Frontal cortex (tissue), 4 donors: ENCODE results near the gene TTC5. TPM values are rescaled to one million over a fixed set of nuclear protein-coding genes. Genes with fewer than 3 reads are reported as not detected.
"Not testable (repeated sequence)": the region's sequence is repeated elsewhere in the genome, so short reads cannot be mapped to it uniquely, and the experiment has no call there.

Source experiments
- DNase-seq, 2 donors: peaks; one replicate each; pipeline ENCODE4 v3.0.0; 2012; ENCODE audit warnings: low spot score in 2 of 2
- FAIRE-seq: peaks from 2 replicates; lab custom pipeline; 2012; peaks lifted over from hg19 to GRCh38; lab: Jason Lieb, UNC
- small RNA-seq: library from RNA; depleted of rRNA; stranded (forward); fragments of <200 nt; gene quantifications from one replicate; pipeline ENCODE3, GENCODE V24; 2014
- total RNA-seq: library from RNA; depleted of rRNA; stranded (reverse); fragments of >200 nt; gene quantifications from one replicate; pipeline ENCODE4 v1.2.3, GENCODE V29; 2014
- donor health status: control.
- donor health status: control.
- donor health status: control.

Gene TTC5
- total RNA-seq, 1 donor from 2014 or later = 30.6 TPM

DNA sequence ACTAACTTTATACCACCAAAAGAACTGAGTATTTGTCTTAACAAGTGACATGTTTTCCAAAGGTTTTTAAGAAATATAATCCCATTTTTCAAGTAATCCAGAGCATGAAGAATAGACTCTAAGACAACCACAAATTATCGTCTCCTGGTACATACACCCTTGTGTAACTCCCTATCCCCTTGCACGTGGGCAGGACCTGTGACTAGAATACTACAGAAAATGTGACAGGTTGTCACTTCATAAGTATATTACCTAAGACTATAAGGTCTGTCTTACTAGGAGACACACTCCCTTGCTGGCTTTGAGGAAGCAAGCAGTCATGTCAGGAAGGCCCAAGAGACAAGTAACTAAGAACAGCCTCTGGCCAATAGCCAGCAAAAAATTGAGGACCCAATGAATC, 8.3 kb upstream of the TTC5 start:
- FAIRE-seq (no peak), DNase-seq (no peak)

DNA sequence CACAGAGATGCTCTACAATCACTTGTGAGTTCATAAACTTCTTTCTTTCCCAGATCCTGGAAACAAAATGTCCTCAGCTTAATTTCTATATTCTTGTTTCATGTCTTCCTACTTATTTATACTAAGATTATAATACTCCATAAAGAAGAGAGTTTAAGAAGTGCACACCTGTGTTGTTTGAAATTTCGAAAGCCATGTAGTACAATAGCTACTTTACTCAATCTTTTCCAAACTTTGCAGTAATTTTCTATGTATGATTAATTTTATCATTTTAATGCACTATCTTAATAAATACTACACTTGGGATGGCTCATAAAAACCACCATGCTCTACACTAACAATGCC, 300 bp upstream of the TTC5 start:
- FAIRE-seq = no peak
- DNase-seq = peak in 1 of 2 donors; percentile 16

DNA sequence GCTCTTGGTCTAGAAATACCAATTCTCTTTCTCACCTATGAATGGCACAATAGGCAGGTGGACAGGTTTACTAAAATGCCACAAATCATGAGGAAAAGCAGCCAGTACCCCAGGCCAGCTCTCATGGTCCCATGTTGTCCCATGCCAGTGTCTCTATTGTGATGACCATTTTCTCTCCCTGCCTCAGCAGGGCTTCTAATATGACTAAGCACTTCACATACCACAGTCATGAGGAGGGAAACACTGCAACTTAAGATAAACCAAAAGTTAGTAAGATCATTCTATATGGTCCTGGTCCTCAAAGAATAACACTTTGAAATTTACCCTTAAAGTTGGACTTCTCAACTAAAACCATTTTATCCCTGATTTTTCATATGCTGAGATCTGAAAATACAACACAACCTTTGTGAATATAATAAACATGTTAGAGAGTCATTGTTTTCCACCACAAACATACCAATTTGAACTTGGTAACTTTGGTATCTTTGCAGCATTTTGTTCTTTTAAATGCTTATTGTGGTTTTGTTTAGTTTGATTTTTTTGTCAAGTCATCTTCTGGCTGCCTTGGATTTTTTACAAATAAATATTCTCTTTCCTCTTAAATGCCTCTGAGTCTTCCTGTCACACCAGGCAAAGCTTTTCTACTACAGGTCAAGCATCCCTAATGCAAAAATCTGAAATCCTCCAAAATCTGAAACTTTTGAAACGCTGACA, 3.6 kb downstream of the TTC5 start:
- FAIRE-seq (no peak), DNase-seq (no peak)

DNA sequence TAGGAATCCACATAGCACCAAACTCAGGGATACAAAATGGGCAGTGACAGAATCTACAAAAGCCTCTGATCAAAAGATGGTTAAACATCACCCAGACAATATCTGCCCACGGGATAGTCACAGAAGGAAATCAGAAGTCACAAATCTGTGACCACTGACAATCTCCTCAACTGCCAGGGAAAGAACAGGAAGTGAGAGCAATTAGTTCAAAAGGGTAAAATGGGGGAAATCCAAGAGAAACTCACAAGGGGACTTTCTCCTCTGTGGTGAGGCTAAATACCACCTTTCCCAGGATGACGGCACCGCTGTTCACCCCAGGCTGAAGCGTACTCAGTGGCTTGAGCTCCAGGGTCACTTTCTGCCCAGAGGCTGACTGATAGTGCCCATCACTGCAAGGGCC, 10.7 kb downstream of the TTC5 start:
- no peak for FAIRE-seq
- no peak for DNase-seq

DNA sequence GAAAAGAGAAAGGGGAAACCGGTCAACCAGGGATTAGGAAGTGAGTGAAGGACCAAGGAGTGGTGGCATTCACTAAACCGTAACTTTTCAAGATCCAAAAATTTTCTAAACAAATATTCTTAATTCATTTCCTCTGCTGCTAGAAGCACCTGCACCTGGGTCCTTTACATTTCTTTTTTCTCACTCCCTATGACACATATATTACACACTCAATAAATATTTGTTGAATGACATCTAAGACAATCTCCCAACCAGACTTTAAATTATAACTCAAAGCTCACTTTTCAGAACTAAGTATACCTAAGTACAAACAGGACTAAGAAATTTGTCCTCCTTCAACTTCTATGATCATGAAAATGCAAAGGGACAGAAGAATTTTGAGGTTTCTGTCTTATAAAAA, 11.1 kb downstream of the TTC5 start:
- FAIRE-seq (no peak), DNase-seq (no peak)

DNA sequence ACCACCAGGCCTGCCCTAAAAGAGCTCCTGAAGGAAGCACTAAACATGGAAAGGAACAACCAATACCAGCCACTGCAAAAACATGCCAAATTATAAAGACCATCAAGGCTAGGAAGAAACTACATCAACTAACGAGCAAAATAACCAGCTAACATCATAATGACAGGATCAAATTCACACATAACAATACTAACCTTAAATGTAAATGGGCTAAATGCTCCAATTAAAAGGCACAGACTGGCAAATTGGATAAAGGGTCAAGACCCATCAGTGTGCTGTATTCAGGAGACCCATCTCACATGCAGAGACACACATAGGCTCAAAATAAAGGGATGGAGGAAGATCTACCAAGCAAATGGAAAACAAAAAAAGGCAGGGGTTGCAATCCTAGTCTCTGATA, 23.8 kb downstream of the TTC5 start:
- FAIRE-seq = not testable (repeated sequence)

DNA sequence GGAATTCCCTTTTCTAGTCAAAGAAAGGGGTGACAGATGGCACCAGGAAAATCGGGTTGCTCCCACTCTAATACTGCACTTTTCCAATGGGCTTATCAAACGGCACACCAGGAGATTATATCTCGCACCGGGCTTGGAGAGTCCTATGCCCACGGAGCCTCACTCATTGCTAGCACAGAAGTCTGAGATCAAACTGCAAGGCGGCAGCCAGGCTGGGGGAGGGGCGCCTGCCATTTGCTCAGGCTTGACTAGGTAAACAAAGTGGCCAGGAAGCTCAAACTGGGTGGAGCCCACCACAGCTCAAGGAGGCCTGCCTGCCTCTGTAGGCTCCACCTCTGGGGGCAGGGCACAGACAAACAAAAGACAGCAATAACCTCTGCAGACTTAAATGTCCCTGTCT, 25.5 kb downstream of the TTC5 start:
- FAIRE-seq, DNase-seq: not testable (repeated sequence)

More for the DNA sequence above, 23.8 kb downstream of the TTC5 start:
- not testable (repeated sequence) for DNase-seq

DNA sequence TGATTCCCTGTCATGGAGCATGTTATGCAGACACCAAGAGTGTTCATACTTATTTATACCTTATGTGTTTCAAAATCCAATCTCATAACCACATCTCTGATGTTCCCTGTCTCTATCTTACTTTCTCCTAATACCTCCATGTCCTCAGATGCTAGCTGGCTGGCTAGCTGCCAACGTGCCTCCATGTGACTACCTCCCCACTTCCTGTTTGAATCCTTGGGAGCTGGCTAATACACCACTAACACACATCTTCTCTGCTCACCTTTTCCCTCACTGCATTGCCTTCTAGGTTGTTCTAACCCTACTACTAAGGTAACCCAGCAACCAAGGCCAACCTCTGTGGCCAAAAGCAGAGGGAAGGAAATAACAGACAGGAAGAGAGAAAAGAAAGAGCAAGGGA, 27.3 kb downstream of the TTC5 start:
- DNase-seq (no peak), FAIRE-seq (no peak)

DNA sequence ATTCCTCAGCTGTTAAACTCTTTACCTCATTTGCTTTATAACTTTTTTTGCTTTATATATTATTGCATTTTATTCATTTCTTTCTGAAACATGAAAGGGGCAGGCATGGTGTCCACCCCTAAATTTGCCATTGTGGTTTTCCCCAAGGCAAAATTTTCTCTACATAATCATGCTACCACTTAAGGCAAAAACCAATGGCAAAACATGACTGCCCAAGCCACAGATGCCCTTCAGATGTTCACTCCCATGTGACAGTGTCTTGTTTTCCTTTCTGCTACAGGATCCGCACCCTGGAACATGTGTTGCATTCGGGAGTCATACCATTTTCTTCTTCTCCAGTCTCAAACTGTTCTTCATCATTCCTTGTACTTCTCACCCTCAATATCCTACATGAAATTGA, 28.3 kb downstream of the TTC5 start:
- FAIRE-seq (no peak), DNase-seq (no peak)

DNA sequence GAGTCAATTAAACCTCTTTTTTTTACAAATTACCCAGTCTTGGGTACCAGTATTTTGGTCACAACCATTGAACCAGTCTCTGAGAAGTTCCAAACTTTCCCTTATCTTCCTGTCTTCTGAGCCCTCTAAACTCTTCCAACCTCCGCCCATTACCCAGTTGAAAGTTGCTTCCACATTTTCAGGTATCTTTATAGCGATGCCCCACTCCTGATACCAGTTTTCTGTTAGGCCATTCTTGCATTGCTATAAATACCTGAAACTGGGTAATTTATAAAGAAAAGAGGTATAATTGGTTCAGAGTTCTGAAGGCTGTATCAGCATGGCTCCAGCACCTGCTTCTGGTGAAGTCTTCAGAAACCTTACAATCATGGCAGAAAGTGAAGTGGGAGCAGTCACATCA, 31.7 kb downstream of the TTC5 start:
- DNase-seq (no peak), FAIRE-seq (no peak)

DNA sequence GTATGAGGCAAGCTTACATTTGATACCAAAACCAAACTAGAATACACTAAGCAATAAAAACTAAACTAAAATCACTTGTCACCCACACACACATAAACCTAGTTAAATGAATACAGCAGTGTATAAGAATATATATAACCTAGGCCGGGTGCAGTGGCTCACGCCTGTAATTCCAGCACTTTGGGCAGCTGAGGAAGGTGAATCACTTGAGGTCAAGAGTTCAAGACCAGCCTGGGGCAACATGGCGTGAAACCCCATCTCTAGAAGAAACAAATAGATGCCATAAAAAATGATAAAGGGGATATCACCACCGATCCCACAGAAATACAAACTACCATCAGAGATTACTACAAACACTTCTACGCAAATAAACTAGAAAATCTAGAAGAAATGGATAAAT, 41.4 kb downstream of the TTC5 start:
- not testable (repeated sequence) for DNase-seq, FAIRE-seq

DNA sequence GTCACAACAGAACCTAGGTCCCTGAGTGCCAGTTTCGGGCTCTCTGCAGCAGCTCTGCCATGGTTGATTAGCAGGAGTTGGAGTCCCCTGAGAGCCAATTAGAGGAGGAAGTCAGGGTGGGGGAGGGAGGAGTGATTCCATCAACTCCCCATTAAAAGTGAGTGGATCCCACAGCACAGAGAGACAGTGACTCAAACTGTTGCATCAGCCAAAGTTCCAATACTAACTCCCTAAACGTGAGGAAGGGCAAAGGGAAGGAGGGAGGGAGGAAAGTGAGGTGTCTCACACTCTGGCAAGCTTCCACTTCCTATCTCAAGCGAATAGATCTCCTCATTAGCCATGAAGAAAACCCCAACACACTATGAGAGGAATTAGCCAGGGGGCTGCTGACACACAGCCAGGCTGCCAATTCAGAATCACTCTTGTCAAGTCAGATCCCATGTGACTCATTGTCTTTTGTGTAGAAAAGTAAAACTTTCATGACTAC, 43.1 kb downstream of the TTC5 start:
- no peak for FAIRE-seq

DNA sequence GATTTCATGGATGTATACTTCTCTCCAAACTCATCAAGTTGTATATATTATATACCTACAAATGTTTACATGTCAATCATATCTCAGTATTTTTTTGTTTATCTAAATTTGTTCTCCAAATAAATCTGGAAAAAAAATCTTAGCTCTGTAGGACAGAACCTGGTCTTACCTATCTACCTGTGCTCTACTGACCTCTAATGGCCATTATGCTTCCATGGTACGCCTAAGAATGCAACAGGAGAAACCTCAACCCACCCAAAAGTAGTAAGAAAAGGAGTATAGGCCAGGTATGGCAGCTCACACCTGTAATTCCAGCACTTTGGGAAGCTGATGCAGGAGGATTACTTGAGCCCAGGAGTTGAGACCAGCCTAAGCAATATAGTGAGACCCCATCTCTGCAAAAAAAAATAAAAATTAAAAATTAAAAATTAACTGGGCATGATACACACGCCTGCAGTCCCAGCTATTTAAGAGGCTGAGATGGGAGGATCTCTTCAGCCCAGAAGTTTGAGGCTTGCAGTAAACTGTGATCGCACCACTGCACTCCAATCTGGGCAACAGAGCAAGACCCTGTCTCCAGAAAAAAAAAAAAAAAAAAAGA, 58.0 kb downstream of the TTC5 start:
- no peak for FAIRE-seq
- DNase-seq = no peak

More for the DNA sequence above, 43.1 kb downstream of the TTC5 start:
- no peak for DNase-seq

Small RNAs within 50 kb of the gene (small RNA-seq; reads per million reads assigned to genes)
- gene SNORA79B (0.10 reads per million), gene SNORD126 (309 reads per million, percentile 99 among the genes with 10 or more reads in this experiment)

Other genes starting within 250 kb of the TTC5 start
- gene OR4L1, start 245.9 kb downstream of the TTC5 start, total RNA-seq = not detected
- gene OR4K17, start 195.2 kb downstream of the TTC5 start, total RNA-seq = not detected
- gene OR4N5, start 167.1 kb downstream of the TTC5 start, total RNA-seq = not detected
- gene OR11G2, start 115.1 kb downstream of the TTC5 start, total RNA-seq = not detected
- not detected for gene OR11H6, start 82.2 kb downstream of the TTC5 start, total RNA-seq
- gene OR11H7, start 77.0 kb downstream of the TTC5 start, total RNA-seq = not detected
- not detected for gene OR11H4, start 66.7 kb downstream of the TTC5 start, total RNA-seq
- 86.0 TPM for gene CCNB1IP1, start 27.3 kb upstream of the TTC5 start, total RNA-seq
- gene PARP2, start 37.7 kb upstream of the TTC5 start, total RNA-seq = 20.8 TPM
- 3.3 TPM for gene TEP1, start 107.5 kb upstream of the TTC5 start, total RNA-seq
- gene KLHL33, start 130.2 kb upstream of the TTC5 start, total RNA-seq = under 0.01 TPM
- 36.3 TPM for gene OSGEP, start 148.9 kb upstream of the TTC5 start, total RNA-seq
- 64.4 TPM for gene APEX1, start 149.3 kb upstream of the TTC5 start, total RNA-seq
- gene PIP4P1, start 155.5 kb upstream of the TTC5 start, total RNA-seq = 33.8 TPM
- gene PNP, start 163.5 kb upstream of the TTC5 start, total RNA-seq = 5.3 TPM
- gene RNASE10, start 199.6 kb upstream of the TTC5 start, total RNA-seq = 0.41 TPM